Effector memory CD8-positive, alpha-beta T cell (primary cell): ENCODE measurements around the gene DIS3.
"Not testable (repeated sequence)": the region's sequence is repeated elsewhere in the genome, so short reads cannot be mapped to it uniquely, and the experiment has no call there.

Experiments
- ATAC-seq: fragments of 150-1000 bp; cut with Tn5 transposase; replicated peaks from 2 replicates; pipeline ENCODE4 v1.10.0; 2021; ENCODE audit warnings: mild to moderate bottlenecking, moderate library complexity
- DNase-seq, 3 experiments: peaks; one replicate each; pipeline ENCODE4 v3.0.0; 2021
- H3K27ac Mint-ChIP-seq, 2 donors: one replicate each; pipeline ENCODE4 v1.8.0; 2022; ENCODE audit warnings: mild to moderate bottlenecking in 2 of 2, mixed read lengths in 2 of 2, moderate library complexity in 2 of 2
- H3K27me3 Mint-ChIP-seq, 2 donors: one replicate each; pipeline ENCODE4 v1.8.0; 2022; ENCODE audit warnings: mixed read lengths in 2 of 2
- H3K36me3 Mint-ChIP-seq: one replicate; pipeline ENCODE4 v1.8.0; 2022; ENCODE audit warnings: mild to moderate bottlenecking, moderate library complexity, mixed read lengths; ENCODE audit not compliant: insufficient read depth
- H3K4me1 Mint-ChIP-seq, 2 donors: one replicate each; pipeline ENCODE4 v1.8.0; 2022; ENCODE audit warnings: low read depth in 2 of 2, mixed read lengths in 2 of 2
- H3K4me3 Mint-ChIP-seq, 2 donors: one replicate each; pipeline ENCODE4 v1.8.0; 2022; ENCODE audit warnings: mild to moderate bottlenecking in 2 of 2, mixed read lengths in 2 of 2, moderate library complexity in 2 of 2
- H3K9me3 Mint-ChIP-seq, 2 donors: one replicate each; pipeline ENCODE4 v1.8.0; 2022; ENCODE audit warnings: mixed read lengths in 2 of 2

DIS3 gene

DNA sequence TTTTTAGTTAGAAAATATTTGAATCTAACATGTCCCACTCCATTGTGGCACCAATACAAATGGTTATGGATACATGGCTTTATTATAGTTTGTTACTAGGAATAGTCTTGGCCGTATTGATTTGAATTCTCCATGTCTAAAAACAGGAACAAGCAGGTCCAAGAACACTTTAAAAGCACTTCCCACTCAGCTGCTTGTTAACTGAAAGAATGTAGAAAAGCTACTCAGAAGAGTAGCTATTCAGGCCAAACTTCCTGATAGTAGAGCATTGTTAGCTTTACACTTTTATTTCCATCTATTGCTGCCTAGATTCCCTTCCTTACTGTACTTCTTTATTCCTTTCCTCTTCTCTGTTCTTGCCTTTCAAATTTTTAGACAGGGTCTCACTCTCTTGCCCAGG, 7.1 kb upstream of the DIS3 start:
- ATAC-seq = no peak

DNA sequence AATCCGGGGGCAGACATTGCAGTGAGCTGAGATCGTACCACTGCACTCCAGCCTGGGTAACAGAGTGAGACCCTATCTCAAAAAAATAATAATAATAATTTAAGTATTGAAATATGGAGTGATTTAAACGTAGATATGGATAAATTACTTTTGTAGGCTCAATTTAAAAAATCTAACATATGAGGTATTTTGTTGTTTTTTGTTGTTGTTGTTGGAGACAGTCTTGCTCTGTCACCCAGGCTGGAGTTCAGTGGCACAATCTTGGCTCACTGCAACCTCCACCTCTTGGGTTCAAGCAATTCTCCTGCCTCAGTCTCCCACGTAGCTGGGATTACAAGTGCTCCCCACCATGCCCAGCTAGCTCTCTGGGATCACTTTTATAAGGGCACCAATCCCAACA, 3.0 kb upstream of the DIS3 start:
- H3K9me3 Mint-ChIP-seq, H3K27ac Mint-ChIP-seq, H3K4me3 Mint-ChIP-seq, H3K27me3 Mint-ChIP-seq, DNase-seq, ATAC-seq: not testable (repeated sequence)
- peaks cover 26 to 50% of the 10 kb centered on the region in 2 donors for H3K4me1 Mint-ChIP-seq
- peaks cover 18% of the 10 kb centered on the region for H3K36me3 Mint-ChIP-seq

More for the DNA sequence above, 7.1 kb upstream of the DIS3 start:
- Mint-ChIP-seq H3K4me3 (no peak overlapping the region), H3K27ac (peak overlapping the region in 1 of 2 donors; percentile 5), H3K36me3 (peaks cover 32% of the 10 kb centered on the region), H3K27me3 (no peaks in the 10 kb centered on the region), H3K4me1 (peaks cover 16 to 31% of the 10 kb centered on the region in 2 donors), H3K9me3 (peaks cover 0 to 1% of the 10 kb centered on the region in 2 donors)
- DNase-seq = no peak

GRCh38 chr13:72782717-72783116, 1.0 kb upstream of the DIS3 start:
- peaks cover 27% of the 10 kb centered on the region for H3K36me3 Mint-ChIP-seq
- no peaks in the 10 kb centered on the region for H3K9me3 Mint-ChIP-seq
- peak overlapping the region; percentile 98 for H3K27ac Mint-ChIP-seq
- peak overlapping the region; percentile 97 to 98 for H3K4me3 Mint-ChIP-seq
- DNase-seq (no peak), ATAC-seq (no peak)
- H3K4me1 Mint-ChIP-seq = peaks cover 33 to 54% of the 10 kb centered on the region in 2 donors
- no peaks in the 10 kb centered on the region for H3K27me3 Mint-ChIP-seq

DNA sequence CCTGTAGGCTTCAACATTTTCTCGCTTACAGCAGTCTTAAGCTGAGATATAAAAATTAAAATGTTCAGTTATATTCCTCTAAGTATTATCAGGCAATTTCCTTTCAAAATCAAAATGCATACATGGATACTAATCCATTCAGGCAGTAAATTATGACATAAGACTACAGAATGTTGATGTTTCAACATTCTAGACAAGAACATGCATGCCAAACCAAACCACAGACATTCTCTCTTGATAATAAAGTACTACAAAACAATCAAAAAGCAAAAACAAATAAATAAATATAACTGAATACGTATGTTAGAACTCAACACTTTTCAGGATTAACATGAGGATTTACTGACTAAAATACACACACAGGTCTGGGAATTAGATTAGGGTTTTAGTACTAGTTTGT, 7.7 kb downstream of the DIS3 start:
- ATAC-seq (no peak), DNase-seq (no peak)
- peaks cover 90% of the 10 kb centered on the region for H3K36me3 Mint-ChIP-seq
- H3K27ac Mint-ChIP-seq = no peak overlapping the region
- H3K9me3 Mint-ChIP-seq = no peaks in the 10 kb centered on the region
- no peaks in the 10 kb centered on the region for H3K27me3 Mint-ChIP-seq
- H3K4me3 Mint-ChIP-seq = no peak overlapping the region
- H3K4me1 Mint-ChIP-seq = peaks cover 10 to 20% of the 10 kb centered on the region in 2 donors

GRCh38 chr13:72763411-72763810, 18.3 kb downstream of the DIS3 start:
- H3K27me3 Mint-ChIP-seq = no peaks in the 10 kb centered on the region
- DNase-seq (no peak), ATAC-seq (no peak)
- H3K4me3 Mint-ChIP-seq = no peak overlapping the region
- H3K36me3 Mint-ChIP-seq = peaks cover 100% of the 10 kb centered on the region
- H3K4me1 Mint-ChIP-seq = no peaks in the 10 kb centered on the region
- H3K9me3 Mint-ChIP-seq = no peaks in the 10 kb centered on the region
- H3K27ac Mint-ChIP-seq = no peak overlapping the region

GRCh38 chr13:72760189-72760588, 21.5 kb downstream of the DIS3 start:
- ATAC-seq (no peak), DNase-seq (no peak)
- H3K4me3 Mint-ChIP-seq = no peak overlapping the region
- H3K27me3 Mint-ChIP-seq = no peaks in the 10 kb centered on the region
- no peaks in the 10 kb centered on the region for H3K4me1 Mint-ChIP-seq
- H3K36me3 Mint-ChIP-seq = peaks cover 90% of the 10 kb centered on the region
- H3K27ac Mint-ChIP-seq = no peak overlapping the region
- H3K9me3 Mint-ChIP-seq = no peaks in the 10 kb centered on the region

- ATAC-seq (no peak), DNase-seq (no peak)
- H3K4me3 Mint-ChIP-seq = no peak overlapping the region
- H3K27me3 Mint-ChIP-seq = no peaks in the 10 kb centered on the region
- no peak overlapping the region for H3K27ac Mint-ChIP-seq
- H3K36me3 Mint-ChIP-seq = peaks cover 82% of the 10 kb centered on the region
- no peaks in the 10 kb centered on the region for H3K4me1 Mint-ChIP-seq
- no peaks in the 10 kb centered on the region for H3K9me3 Mint-ChIP-seq
Observed at GRCh38 chr13:72757792-72758535, 23.7 kb downstream of the DIS3 start.

DNA sequence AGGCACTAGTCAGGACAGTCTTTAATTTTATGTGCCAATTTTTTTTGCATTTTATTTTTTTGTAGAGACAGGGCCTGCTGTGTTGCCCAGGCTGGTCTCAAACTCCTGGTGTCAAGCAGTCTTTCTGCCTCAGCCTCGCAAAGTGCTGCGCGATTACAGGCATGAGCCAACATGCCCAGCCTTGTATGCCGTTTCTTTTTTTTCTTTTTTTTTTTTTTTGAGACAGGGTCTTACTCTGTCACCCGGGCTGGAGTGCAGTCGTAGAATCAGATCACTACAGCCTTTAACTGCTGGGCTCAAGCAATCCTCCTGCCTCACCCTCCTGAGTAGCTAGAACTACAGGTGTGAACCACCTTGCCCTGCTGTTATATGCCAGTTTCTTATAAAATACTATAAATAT, 27.6 kb downstream of the DIS3 start:
- DNase-seq (no peak), ATAC-seq (no peak)
- Mint-ChIP-seq H3K36me3 (peaks cover 66% of the 10 kb centered on the region), H3K27me3 (no peaks in the 10 kb centered on the region), H3K4me3 (no peak overlapping the region), H3K4me1 (peaks cover 2 to 27% of the 10 kb centered on the region in 2 donors), H3K9me3 (peaks cover 3 to 8% of the 10 kb centered on the region in 2 donors), H3K27ac (peak overlapping the region in 1 of 2 donors; percentile 28)

DNA sequence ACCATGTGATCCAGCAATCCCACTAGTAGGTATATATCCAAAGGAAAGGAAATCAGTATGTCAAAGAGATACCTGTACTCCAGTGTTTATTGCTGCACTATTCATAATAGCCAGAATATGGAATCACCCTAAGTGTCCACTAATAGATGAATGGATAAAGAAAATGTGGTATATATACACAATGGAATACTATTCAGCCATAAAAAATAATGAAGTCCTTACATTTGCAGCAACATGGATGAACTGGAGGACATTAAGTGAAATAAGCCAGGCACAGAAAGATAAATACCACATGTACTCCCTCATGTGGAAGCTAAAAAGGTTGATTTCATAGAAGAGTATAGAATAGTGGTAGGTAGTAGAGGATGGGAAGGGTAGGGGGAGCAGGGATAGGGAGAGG, 30.5 kb downstream of the DIS3 start:
- Mint-ChIP-seq H3K27ac (peak overlapping the region in 1 of 2 donors; percentile 18), H3K4me3 (no peak overlapping the region), H3K9me3 (peaks cover 3 to 8% of the 10 kb centered on the region in 2 donors), H3K36me3 (peaks cover 51% of the 10 kb centered on the region), H3K27me3 (no peaks in the 10 kb centered on the region), H3K4me1 (peaks cover 2 to 36% of the 10 kb centered on the region in 2 donors)
- no peak for DNase-seq
- ATAC-seq = no peak

DNA sequence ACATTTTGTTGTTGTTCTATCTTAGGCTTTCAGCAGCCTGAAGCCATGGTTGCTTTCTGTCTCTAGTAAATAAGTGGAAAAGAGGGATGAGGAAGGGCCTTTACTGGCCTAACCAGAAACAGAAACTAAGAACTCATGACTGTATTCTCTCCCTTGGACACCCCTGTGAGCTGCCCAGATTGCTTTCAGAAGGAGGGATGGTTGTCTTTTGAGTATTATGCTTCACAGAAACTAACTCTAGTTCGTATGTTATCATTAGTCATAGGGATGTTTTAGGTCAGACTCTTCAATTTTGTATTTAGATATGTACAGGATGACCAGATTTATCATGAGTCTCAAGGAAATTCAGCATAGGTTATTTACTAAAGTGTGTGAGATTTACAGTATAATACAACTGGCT, 36.4 kb downstream of the DIS3 start:
- Mint-ChIP-seq H3K4me1 (peaks cover 1 to 29% of the 10 kb centered on the region in 2 donors), H3K36me3 (peaks cover 21% of the 10 kb centered on the region), H3K27ac (no peak overlapping the region), H3K9me3 (no peaks in the 10 kb centered on the region), H3K27me3 (no peaks in the 10 kb centered on the region), H3K4me3 (no peak overlapping the region)
- ATAC-seq (no peak), DNase-seq (no peak)

- Mint-ChIP-seq H3K4me3 (no peak overlapping the region), H3K27ac (no peak overlapping the region), H3K36me3 (peaks cover 32% of the 10 kb centered on the region), H3K4me1 (peaks cover 2 to 21% of the 10 kb centered on the region in 2 donors), H3K27me3 (no peaks in the 10 kb centered on the region), H3K9me3 (no peaks in the 10 kb centered on the region)
- DNase-seq (no peak), ATAC-seq (no peak)
Observed at GRCh38 chr13:72740015-72740414, 41.7 kb downstream of the DIS3 start.

- Mint-ChIP-seq H3K4me1 (peaks cover 2 to 26% of the 10 kb centered on the region in 2 donors), H3K4me3 (no peak overlapping the region), H3K9me3 (no peaks in the 10 kb centered on the region), H3K27ac (no peak overlapping the region), H3K36me3 (peaks cover 34% of the 10 kb centered on the region), H3K27me3 (no peaks in the 10 kb centered on the region)
- DNase-seq (no peak), ATAC-seq (no peak)
Observed at GRCh38 chr13:72737033-72737432, 44.7 kb downstream of the DIS3 start.

DNA sequence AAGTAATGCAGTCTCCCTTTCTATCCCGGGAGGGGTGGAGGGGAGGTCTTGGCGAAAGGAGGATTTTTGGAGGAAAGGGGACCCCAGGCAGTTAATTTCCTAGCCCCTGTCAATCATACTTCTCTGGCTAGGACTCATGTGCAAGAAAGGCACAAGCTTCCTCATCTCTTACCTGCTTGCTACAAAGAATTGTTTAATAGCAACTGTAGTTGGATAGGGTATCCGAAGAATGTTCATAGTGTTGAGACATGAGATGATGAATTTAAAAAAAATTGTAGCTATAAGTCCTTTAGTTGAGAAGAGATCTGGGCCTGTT, 53.5 kb downstream of the DIS3 start:
- DNase-seq (no peak), ATAC-seq (no peak)
- peak overlapping the region; percentile 91 to 92 for H3K27ac Mint-ChIP-seq
- peaks cover 23 to 46% of the 10 kb centered on the region in 2 donors for H3K4me1 Mint-ChIP-seq
- no peaks in the 10 kb centered on the region for H3K27me3 Mint-ChIP-seq
- H3K9me3 Mint-ChIP-seq = no peaks in the 10 kb centered on the region
- H3K4me3 Mint-ChIP-seq = peak overlapping the region; percentile 89 to 93
- peaks cover 18% of the 10 kb centered on the region for H3K36me3 Mint-ChIP-seq

- Mint-ChIP-seq H3K36me3 (peaks cover 19% of the 10 kb centered on the region), H3K9me3 (no peaks in the 10 kb centered on the region), H3K27me3 (no peaks in the 10 kb centered on the region), H3K4me3 (peak within 1 kb of the TSS; percentile 89 to 93), H3K27ac (peak within 1 kb of the TSS; percentile 91 to 92), H3K4me1 (peaks cover 26 to 49% of the 10 kb centered on the region in 2 donors)
- DNase-seq = peak; percentile 92 to 93 (median 93)
- peak; percentile 89 for ATAC-seq
Observed at GRCh38 chr13:72727417-72728289, 54.0 kb downstream of the DIS3 start, which contains the start of the genes BORA and MZT1. Gene BORA (plus strand): TSS chr13:72727923. CDS start chr13:72728941, 1,018 bp downstream. Gene MZT1 (minus strand): TSS chr13:72727629. CDS start chr13:72727602, 27 bp downstream.
